AG20443 (cell line): ENCODE data around the gene ZDHHC19.
"Not testable (repeated sequence)": the region's sequence is repeated elsewhere in the genome, so short reads cannot be mapped to it uniquely, and the experiment has no call there.

Experiments used
- DNase-seq: peaks from one replicate; pipeline ENCODE4 v3.0.0; 2012; ENCODE audit warnings: low spot score, mixed read lengths

Gene ZDHHC19

DNA sequence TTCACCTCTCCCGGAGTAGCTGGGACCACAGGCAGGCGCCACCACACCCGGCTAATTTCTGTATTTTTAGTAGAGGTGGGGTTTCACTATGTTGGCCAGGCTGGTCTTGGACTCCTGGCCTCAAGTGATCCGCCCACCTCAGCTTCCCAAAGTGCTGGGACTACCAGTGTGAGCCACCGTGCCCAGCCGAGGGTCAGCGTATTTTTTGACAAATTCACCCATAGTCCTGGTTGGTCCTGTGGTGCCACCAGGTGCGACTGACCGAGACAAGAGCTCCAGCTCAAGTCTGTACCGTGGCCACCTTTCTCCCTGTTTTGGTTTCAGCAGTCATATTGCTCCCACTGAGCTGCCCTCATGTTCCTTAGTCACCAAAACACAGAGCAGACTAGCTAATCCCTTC lies 13.9 kb upstream of the ZDHHC19 start:
- no peak for DNase-seq

DNA sequence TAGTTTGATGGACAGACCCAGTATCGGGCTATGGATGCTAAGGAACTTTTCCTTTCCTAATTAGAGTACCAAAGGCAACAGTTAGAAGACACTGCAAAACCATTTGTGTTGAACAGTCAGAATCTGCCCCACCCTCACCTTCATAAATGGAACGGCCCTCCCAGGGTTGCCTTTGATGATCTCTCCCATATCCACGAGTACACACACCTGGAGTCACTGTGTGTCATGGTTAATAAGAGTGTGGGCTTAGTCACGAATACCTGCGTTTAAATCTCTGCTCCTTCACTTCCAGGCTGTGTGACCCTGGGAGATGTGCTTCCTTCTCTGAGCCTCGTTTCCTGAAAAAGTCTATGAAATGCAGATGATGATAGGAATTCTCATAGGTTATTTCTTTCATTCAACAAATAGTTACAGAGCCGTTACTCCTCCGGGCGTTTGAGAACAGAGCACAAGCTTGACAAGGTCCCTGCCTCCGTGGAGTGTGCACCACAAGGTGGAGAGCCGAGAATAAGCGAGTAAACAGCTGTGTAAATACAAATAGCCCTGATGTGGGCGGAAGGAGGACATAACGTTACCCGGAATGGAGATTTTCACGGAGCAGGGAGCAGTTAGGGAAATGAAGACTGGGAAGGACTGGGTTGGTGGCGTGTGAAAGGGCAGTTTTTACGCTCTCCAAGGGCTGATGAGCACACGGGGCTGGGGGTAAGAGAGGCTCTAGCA lies 11.8 kb upstream of the ZDHHC19 start:
- no peak for DNase-seq

DNA sequence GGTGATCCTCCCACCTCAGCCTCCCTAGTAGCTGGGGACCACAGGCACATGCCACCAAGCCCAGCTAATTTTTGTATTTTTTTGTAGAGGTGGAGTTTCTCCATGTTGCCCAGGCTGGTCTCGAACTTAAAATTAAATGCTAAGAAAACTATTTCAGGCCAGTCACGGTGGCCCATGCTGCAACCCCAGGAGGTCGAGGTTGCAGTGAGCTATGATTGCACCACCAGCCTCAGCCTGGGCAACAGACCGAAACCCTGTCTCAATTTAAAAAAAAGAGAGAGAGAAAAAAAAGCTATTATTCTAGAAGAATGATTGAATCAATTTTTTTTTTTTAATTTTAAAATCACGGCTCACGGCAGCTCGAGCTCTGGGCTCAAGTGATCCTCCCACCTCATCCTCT lies 9.8 kb upstream of the ZDHHC19 start:
- DNase-seq = no peak

DNA sequence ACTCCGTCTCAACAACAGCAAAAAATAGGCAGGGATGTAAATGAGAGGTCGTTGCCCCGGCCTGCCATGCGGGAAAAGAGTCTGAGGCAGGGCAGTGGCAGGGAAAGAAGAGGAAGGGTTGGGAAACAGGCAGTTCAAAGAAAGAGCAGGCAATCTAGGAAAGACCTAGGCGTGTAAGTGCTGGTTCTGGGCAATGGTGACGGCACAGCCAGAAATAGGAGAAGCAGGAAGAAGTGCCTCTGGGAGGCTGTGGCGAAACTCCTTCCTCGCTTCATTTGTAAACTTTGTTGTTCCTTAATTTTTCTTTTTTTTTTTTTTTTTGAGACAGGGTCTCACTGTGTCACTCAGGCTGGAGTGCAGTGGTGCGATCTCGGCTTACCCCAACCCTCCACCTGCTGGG lies 9.4 kb upstream of the ZDHHC19 start:
- DNase-seq = no peak

DNA sequence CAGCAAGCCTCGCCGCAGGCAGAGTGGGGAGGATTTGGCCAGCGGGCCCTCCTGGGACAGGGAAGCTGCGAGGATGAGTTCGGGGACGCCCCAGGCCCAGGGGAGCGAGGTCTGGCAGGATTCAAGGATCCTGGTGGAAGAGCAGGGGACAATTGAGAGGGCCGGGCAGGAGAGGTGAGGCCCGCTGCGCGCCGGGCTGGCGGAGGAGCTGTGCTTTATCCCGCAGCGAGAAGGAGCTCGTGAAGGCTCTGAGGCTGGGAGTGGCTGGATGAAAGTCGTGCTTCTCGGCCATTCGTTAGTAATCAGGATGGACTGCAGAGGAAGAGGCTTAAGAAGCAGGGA lies 8.7 kb upstream of the ZDHHC19 start:
- no peak for DNase-seq

DNA sequence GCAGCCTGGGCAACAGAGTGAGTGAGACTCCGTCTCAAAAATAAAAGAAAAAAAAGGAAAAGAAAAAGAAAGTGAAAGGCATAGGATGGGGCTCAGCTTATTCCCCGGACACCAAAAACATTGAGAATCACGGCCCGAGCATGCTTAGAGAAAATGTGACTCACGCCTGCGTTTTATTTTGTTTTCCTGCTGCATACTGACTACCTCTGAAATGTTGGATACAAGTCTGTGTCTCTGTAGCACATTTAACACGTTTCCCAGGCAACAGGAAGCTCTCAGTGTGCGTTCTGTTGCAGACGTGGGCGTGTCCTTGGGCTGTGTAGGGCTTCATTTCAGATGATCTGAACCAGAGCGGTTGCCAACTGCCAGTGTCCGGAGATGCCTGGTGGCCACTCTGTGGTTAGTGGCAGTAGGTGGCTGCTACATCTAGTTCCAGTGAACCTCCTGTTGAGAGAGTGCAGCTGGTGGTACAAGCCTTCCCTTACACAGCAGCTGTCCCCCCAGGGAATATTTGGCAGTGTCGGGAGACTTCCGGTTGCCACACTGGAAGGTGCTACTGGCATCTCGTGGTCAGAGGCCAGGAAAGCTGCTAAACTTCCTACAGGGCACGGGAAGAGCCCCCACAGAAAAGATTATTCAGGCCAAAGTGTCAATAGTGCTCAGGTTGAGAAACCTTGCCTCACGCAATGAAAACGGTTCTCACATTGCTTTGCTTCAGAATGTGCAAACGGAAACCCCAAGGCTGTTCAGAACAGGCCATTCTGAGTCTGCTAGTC lies 8.2 kb upstream of the ZDHHC19 start:
- DNase-seq = peak; percentile 90

DNA sequence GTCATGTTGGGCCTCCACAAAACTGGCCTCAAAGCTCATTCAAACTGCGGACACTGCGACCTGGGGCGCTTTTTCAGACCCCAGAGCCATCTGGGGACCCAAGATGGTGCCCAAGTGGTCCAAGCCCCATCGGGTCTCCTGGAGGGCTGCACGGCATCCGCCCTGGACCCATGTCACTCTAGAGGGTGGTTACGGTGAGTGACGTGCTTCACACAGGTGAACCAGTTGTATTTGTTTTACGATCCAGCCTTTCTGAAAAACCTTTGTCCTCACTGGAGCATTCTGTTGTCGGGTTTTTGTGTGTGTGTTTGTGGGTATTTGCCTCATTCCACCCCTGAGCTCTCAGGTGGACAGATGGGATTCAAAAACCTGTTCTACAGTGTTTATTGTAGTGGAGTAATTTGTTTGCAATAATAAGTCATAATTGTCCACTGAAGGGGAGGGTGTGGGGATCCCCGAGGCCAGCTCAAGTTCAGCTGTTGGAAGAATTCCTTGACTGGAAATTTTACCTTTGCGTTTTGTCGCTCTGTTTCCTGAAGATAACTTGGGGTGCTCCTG lies 7.0 kb upstream of the ZDHHC19 start:
- no peak for DNase-seq

DNA sequence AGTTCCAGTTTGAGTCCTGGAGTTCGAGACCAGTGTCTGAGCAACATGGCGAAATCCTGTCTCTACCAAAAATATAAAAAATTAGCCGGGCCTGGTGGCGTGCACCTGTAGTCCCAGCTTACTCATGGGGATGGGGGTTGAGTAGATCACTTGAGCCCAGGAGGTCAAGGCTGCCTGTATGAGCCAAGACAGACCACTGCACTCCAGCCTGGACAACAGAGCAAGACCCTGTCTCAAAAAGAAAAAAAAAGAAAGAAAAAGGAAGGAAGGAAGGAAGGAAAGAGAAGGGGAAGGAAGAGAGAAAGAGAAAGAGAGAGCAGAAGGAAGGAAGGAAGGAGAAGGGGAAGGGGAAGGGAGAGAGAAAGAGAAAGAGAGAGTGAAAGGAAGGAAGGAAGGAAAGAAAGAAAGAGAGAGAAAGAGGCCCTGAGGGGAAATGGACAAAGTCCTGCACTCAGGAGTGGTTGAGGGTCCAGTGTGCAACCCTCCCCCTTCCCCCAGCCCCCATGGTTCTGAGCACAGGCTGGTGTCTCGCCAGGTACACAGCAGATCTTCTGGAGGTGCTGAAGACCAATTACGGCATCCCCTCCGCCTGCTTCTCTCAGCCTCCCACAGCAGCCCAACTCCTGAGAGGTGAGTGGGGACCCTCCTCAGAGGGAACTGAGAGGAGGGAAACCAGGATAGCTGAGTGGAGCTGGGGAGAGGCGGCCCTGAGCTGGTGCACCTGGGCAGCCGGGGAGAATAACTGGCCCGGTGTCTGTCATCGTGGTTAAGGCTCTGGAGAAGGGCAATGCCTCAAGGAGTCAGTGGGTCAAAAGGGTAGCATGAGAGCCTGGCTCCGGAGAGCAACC lies 6.3 kb upstream of the ZDHHC19 start:
- DNase-seq = no peak

DNA sequence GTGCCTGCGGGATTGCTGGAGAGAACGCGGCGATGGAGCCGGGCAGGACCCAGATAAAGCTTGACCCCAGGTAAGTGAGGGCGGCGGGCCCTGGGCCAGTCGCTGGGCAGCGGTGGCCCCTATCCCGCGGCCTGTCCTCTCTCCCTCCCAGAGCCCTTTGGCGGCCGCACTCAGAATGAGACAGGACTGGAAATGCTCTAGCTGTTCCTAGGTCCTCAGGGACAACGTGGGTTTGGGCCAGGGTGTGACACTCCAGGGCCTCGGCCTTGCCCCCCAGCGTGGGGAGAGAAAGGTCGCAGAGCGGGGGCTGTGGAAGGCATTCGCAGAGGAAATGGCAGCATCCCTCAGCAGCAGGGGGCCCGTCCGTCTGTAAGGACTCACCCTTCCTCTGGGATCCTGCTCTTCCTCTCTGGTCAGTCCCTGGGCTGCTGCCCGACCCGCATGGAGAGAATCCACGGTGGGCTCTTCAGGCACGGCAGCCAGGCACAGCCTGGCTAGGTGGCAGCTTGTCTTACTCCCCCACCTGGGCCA lies 5.5 kb upstream of the ZDHHC19 start:
- DNase-seq = no peak

DNA sequence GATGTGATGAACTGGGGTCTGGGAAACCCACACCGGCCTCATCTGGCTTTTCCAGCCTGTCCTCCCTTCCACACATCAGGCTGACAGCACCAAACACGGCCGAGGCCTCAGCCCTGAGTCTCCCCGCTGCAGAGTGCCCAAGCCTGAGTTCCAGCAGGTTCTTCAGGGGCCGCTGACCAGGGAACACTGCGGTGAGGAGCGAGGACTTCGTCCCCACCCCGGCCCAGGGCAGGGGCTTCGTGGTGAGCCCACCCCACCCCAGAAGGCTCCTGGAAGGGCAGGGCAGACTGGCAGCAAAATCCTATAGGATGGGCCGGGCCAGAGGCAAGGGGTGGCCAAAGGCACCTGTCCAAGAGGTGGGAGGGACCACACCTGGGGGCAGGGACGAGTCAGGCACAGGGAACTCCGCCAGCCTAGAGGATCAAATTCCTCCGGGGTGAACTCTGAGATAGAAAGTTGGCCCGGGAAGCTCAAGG lies 4.9 kb upstream of the ZDHHC19 start, which contains the start of gene SLC51A:
Gene SLC51A, plus strand, starts transcription at position 446 of the 476 bp plus-strand sequence. CDS start 179 bp downstream, outside the sequence.
- DNase-seq = no peak

DNA sequence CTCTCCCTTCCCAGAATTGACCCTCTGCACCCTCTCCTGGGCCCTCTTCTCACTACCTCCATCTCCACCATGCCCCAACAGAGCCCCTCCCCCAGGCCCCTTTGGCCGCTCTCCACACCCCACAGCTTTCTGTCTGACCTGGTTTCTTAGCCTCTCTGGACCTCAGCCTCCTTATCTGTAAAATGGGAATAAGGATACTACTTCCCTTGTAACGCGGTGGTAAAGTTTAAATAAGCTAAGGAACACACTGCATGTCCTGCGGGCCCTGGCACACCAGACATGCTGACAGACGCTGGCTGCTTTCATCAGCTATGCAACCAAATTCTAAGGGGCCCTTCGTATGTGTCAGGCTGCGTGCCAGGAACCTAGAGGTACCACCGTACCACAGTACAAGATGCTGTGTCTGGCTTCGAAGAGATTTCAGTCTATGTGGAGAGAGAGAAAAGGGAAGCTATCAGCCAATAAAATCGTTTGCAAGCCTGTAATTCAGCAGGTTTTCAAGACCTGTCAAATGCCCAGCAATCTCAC lies 4.4 kb upstream of the ZDHHC19 start:
- no peak for DNase-seq

DNA sequence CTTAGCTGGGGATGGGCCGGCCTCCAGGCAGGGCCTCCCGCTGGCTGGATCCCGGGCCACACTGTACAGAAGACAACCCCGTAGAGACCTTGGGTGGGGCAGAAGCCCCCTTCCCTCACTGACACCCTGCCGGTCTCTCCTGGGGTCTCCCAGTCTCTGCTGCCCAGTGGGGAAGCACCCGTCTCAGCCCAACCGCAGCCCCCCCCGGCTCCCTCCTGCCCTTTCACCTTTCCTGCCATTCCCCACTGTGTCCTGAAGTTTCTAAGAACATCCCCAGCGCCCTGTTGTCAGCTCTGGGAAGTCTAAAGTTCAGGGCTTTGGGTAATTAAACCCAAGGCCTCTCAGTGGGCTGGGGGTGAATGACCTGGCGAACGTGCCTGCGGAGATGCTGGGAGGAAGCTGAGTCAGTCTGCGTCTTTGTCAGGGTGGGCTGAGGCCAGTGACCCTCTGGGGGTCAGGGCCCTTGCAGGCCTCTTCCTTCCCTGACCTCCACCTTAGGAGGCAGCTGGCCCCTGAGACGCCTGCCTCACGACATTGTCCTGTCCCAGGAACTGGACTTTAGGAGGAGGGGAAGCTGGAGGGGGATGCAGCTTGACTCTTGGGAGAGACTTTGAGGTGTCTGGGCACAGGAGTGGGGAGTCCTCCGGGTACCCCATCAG lies 3.7 kb upstream of the ZDHHC19 start:
- DNase-seq = no peak

DNA sequence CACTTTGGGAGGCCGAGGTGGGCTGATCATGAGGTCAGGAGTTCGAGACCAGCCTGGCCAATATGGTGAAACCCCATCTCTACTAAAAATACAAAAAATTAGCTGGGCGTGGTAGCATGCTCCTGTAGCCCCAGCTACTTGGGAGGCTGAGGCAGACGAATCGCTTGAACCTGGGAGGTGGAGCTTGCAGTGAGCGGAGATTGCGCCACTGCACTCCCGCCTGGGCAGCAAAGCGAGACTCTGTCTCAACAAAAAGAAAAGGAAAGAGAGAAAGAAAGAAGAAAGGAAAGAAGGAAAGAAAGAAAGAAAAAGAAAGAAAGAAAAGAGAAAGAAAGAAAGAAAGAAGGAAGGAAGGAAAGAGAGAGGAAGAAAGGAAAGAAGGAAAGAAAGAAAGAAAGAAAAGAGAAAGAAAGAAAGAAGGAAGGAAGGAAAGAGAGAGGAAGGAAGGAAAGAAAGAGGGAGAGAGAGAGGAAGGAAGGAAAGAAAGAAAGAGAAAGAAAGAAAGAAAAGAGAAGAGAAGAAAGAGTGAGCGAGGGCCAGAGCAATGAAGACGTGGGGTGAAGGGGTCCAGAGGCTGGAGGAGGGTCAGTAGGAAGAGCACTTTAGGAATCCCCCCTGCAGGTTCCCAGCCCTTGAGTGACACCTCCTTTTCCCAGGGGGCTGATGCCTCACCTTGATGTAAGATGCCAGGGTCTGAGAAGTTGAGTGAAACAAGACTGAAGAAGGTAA lies 1.1 kb downstream of the ZDHHC19 start:
- DNase-seq = not testable (repeated sequence)

DNA sequence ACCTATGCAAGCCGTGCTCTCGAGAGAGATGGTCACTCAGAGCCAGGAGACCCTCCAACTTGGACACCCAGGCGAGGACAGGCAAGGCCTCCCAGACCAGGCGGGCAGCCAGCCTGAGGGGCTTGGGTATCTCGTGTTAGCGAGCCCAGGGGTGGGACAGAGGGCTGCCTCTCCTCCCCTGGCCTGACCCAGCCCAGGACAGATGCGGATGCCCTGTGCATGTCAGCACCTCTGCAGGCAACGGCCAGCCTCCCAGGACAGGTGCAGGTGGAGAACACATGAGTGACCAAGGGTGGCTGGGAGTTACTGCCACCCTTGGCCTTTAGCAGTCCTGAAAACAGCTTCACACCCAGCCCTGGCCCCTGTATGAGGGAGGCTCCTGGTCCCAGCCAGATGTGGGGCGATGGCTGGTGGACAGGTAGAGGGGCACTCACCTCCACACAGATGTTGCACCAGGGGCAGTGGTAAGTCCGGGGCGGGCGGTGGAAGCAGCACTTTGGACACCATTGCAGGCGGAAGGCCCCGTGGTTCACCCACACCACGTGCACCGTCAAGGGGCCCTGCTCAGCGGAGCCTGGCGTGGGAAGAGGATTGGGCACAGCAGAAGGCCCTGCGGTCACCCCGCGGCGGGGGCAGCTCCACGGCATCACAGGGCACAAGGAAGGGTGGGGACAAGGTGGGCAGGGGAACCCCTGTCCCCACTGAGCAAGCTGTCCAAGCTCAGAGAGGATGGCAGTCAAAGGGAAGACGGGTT lies 2.1 kb downstream of the ZDHHC19 start:
- no peak for DNase-seq

DNA sequence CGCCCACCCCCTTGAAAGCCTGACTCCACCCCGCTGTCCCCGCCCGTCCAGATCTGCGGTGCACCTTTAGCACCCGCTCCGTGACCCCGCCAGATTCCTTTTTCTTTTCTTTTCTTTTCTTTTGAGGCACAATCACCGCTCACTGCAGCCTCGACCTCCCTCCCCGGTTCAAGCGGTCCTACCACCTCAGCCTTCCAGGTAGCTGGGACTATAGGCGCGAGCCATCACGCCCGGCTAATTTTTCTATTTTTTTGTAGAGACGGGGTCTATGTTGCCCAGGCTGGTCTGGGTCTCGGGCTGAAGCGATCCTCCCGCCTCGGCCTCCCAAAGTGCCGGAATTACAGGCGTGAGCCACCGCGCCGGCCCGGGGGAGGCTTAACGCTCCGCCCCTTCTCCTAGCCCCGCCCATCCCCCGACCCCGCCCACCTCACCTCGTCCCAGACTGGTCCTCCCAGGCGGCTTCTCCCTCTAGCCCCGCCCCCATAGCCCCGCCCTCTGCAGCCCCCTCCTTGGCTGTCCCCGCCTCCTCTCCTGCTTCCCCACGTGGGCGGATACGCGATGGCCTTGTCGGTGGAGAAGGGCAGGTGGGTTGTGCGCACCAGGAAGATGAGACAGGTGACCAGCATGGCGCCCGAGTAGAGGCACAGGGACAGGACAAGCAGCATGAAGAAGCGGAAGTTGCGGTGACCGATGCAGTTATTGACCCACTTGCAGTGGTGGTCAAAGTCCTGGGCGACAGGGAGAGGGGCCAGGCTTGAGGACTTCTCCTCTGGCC lies 3.2 kb downstream of the ZDHHC19 start:
- peak; percentile 51 for DNase-seq

DNA sequence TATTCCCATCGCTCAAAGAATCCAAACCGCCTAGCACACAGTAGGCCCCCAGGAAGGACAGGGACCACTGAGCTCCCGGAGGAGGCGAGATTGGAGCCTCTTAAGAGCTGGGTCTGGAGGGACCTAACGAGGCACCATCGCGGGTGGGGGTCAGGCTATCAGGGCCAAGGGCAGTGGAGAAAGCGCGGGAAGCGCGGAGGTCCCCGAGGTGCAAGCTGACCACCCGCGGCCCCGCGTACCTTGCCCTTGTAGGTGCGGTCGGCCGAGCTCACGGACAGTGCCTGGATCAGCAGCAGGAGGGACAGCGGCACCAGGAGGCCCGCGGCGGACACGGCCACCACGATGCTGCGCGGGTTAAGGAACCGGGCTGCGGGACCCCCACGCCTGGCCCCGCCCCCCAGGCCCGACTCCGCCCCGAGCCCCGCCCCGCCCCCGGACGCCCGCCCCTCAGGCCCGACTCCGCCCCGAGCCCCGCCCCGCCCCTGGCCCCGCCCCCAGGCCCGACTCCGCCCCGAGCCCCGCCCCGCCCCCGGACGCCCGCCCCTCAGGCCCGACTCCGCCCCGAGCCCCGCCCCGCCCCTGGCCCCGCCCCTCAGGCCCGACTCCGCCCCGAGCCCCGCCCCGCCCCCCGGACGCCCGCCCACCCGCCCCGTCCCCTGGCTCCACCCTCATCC lies 3.9 kb downstream of the ZDHHC19 start:
- DNase-seq = peak; percentile 67

DNA sequence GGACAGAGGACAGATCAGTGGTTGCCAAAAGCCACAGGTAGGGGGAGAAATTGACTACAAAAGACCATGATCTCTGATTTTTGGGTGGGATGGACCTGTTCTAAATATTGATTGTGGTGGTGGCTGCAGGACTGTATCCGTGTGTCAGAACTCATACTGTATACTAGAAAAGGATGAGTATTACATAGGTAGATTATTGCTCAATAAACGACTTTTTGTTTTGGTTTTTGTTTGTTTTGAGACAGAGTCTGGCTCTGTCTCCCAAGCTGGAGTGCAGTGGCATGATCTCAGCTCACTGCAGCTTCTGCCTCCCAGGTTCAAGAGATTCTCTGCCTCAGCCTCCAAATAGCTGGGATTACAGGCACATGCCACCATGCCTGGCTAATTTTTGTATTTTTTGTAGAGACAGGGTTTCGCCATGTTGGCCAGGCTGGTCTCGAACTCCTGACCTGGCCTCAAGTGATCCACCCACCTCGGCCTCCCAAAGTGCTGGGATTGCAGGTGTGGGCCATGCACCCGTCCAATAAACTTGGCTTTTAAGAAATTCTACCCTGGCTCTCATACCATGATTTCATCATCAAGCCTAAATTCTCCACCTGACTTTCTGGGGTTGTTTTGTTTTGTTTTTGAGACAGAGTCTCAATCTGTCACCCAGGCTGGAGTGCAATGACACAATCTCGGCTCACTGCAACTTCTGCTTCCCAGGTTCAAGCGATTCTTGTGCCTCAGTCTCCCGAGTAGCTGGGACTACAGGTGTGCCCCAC lies 5.6 kb downstream of the ZDHHC19 start:
- DNase-seq = not testable (repeated sequence)

DNA sequence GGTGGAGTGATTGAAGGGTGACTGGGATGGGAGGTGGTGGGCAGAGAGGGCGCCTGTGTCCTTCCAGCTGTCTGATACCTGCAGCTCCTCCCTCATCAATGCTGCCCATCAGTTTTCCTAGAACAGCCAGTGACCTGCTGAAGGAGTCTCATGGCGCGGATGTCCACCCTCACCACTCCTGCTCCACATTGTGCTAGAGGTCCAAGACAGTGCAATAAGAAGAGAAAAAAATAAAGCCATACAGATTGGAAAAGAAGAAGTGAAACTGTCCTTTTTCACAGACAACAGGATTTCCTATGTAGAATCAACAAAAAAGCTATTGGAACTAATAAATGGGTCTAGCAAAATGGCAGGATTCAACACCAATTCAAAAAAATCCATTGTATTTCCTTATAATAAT lies 7.4 kb downstream of the ZDHHC19 start:
- no peak for DNase-seq
